IPS-18a (cell line): ENCODE results near the gene TTLL11.
"Not testable (repeated sequence)": the region's sequence is repeated elsewhere in the genome, so short reads cannot be mapped to it uniquely, and the experiment has no call there.

Experiments
- H3K27ac ChIP-seq: one replicate; pipeline ENCODE4 v1.5.1; 2013; ENCODE audit warnings: low read length
- H3K27me3 ChIP-seq: one replicate; pipeline ENCODE4 v1.6.1; 2013; ENCODE audit warnings: mild to moderate bottlenecking, low read length; ENCODE audit not compliant: control insufficient read depth, insufficient read depth
- H3K36me3 ChIP-seq: one replicate; pipeline ENCODE4 v1.6.1; 2013; ENCODE audit warnings: low read depth, low read length; ENCODE audit not compliant: control insufficient read depth
- H3K4me1 ChIP-seq: one replicate; pipeline ENCODE4 v1.6.1; 2013; ENCODE audit warnings: low read depth, low read length; ENCODE audit not compliant: control insufficient read depth
- H3K4me3 ChIP-seq: one replicate; pipeline ENCODE4 v1.5.1; 2013; ENCODE audit warnings: low read length
- H3K9ac ChIP-seq: one replicate; pipeline ENCODE4 v1.6.1; 2013; ENCODE audit warnings: mild to moderate bottlenecking, low read length, moderate library complexity
- H3K9me3 ChIP-seq: one replicate; pipeline ENCODE4 v1.6.1; 2013; ENCODE audit warnings: low read depth, low read length; ENCODE audit not compliant: control insufficient read depth

TTLL11 gene

DNA sequence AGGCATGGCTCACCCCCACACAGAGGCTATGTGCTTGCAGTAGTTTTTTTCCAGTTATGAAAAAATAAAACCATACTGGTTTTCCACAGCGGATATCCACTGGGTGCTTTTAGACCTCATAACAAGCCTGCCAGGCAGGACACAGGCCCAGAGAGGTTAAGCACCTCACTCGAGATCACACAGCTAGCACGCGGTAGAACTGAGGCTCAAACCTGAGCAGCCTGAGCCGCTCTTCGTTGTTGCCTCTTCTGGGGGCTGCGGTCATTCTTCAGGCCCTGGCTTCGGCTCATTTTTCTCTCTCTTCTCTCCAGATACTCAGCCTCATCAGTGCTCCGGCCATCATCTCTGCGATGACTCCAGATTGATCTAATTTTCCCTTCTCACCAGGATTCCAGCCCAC, 196.0 kb downstream of the TTLL11 start:
- Histone ChIP-seq H3K9ac (no peak overlapping the region), H3K4me3 (no peak overlapping the region), H3K27me3 (no peaks in the 10 kb centered on the region), H3K9me3 (no peaks in the 10 kb centered on the region), H3K4me1 (no peaks in the 10 kb centered on the region), H3K36me3 (no peaks in the 10 kb centered on the region), H3K27ac (no peak overlapping the region)

DNA sequence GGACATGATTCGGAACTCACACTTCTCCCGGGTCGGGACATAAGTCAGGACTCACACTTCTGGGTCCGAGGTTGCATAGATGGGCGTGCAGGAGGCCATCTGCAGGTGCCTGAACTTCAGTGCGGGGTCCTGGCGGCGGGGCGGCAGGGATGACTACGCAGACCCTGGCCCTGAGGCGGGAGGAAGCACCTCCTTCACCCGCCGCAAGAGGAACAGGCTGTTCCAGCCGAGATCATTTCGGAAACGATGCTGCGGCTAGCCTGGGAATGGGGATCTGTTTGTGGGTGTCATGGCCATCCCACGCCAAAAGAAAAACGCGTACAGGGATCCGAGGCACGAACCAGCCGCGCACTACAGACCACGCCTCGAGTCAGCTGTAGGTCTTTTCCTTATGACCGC, 196.6 kb downstream of the TTLL11 start:
- Histone ChIP-seq H3K4me3 (no peak overlapping the region), H3K27ac (no peak overlapping the region), H3K36me3 (no peaks in the 10 kb centered on the region), H3K4me1 (no peaks in the 10 kb centered on the region), H3K9ac (no peak overlapping the region), H3K27me3 (no peaks in the 10 kb centered on the region), H3K9me3 (no peaks in the 10 kb centered on the region)

- no peak overlapping the region for H3K27ac ChIP-seq
- no peaks in the 10 kb centered on the region for H3K36me3 ChIP-seq
- no peaks in the 10 kb centered on the region for H3K27me3 ChIP-seq
- H3K9me3 ChIP-seq = no peaks in the 10 kb centered on the region
- H3K9ac ChIP-seq = no peak overlapping the region
- no peak overlapping the region for H3K4me3 ChIP-seq
- H3K4me1 ChIP-seq = peaks cover 3% of the 10 kb centered on the region
Measured at GRCh38 chr9:121895818-121896544, 197.1 kb downstream of the TTLL11 start.

DNA sequence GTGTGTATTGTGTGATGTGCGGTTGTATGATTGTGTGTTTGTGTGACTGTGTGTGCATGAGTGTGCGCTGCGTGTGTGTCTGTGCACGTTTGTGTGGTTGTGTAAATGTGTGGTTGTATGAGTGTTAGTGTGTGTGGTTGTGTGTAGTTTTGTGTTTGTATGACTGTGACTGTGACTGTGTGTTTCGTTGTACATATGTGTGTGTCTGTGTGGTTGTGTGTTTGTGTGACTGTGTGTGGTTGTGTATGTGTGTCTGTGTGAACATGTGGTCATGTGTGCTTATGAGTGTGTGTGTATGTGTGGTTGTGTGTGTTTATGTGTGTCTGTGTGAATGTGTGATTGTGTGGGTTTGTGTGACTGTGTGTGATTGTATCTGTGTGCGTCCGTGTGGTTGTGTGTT, 197.8 kb downstream of the TTLL11 start:
- H3K27ac ChIP-seq = no peak overlapping the region

DNA sequence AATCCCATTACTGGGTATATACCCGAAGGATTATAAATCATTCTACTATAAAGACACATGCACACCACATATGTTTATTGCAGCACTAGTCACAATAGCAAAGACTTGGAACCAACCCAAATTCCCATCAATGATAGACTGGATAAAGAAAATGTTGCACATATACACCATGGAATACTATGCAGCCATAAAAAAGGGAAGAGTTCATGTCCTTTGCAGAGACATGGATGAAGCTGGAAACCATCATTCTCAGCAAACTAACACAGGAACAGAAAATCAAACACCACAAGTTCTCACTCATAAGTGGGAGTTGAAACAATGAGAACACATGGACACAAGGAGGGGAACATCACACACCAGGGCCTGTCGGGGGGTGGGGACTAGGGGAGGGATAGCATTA, 198.7 kb downstream of the TTLL11 start:
- not testable (repeated sequence) for H3K4me3 ChIP-seq, H3K4me1 ChIP-seq, H3K9ac ChIP-seq, H3K27ac ChIP-seq, H3K36me3 ChIP-seq, H3K9me3 ChIP-seq, H3K27me3 ChIP-seq

More for the DNA sequence above, 197.8 kb downstream of the TTLL11 start:
- Histone ChIP-seq H3K36me3 (no peaks in the 10 kb centered on the region), H3K27me3 (no peaks in the 10 kb centered on the region), H3K9me3 (no peaks in the 10 kb centered on the region), H3K9ac (no peak overlapping the region), H3K4me3 (no peak overlapping the region), H3K4me1 (peaks cover 6% of the 10 kb centered on the region)

- Histone ChIP-seq H3K27me3 (no peaks in the 10 kb centered on the region), H3K9me3 (no peaks in the 10 kb centered on the region), H3K36me3 (no peaks in the 10 kb centered on the region), H3K27ac (no peak overlapping the region), H3K4me1 (peaks cover 6% of the 10 kb centered on the region), H3K9ac (no peak overlapping the region), H3K4me3 (no peak overlapping the region)
Measured at GRCh38 chr9:121893786-121894185, 199.3 kb downstream of the TTLL11 start.

DNA sequence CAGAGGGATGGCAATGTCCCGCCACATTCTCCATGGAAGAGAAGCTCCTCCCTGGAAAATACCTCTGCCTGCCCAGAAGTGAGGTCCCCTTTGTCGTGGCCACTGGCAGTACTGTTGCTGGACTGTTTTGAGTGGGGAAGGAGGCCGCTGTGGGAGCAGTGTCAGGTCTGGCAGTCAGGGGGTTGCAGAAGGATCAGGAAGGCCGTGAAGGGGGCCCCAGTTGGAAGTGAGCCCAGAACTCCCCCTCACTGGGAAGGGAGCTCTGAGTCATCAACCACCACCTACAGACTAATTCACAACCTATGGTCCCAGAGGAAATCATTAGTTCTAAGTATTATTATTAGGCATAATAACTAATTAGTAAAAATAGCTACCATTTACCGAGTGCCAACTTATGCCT, 200.4 kb downstream of the TTLL11 start:
- H3K9me3 ChIP-seq = no peaks in the 10 kb centered on the region
- no peaks in the 10 kb centered on the region for H3K36me3 ChIP-seq
- H3K9ac ChIP-seq = no peak overlapping the region
- H3K4me1 ChIP-seq = peaks cover 11% of the 10 kb centered on the region
- H3K27me3 ChIP-seq = no peaks in the 10 kb centered on the region
- H3K27ac ChIP-seq = no peak overlapping the region
- H3K4me3 ChIP-seq = no peak overlapping the region

- Histone ChIP-seq H3K36me3 (no peaks in the 10 kb centered on the region), H3K27ac (no peak overlapping the region), H3K9ac (no peak overlapping the region), H3K4me1 (peaks cover 14% of the 10 kb centered on the region), H3K27me3 (no peaks in the 10 kb centered on the region), H3K9me3 (no peaks in the 10 kb centered on the region), H3K4me3 (no peak overlapping the region)
Measured at GRCh38 chr9:121890746-121891145, 202.4 kb downstream of the TTLL11 start.

DNA sequence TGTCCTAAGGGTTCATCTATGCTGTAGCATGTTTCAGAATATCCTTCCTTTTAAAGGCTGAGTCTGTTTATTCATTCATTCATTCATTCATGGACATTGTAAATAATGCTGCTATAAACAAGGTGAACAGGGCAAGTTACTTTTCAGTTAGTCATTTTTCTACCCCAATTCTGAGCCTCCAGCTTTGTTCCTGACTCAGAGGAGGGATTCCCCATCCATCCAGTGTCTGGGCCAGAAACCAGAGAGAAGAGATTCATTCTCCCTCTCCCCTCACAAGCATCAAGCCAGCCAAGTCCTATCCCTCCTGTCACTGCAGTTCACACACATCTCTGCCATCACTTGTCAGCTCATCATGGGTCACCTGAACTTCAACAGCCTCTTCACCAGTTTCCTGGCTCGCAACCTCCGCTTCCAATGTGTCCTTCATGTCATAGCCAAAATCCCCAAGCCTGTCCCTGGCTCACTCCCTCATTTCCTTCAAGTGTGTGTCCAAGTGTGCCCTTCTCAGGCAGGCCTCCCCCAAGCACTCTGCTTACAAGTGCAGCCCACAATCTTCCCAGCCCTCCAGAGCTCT, 203.0 kb downstream of the TTLL11 start:
- Histone ChIP-seq H3K9ac (no peak overlapping the region), H3K27ac (no peak overlapping the region), H3K4me3 (no peak overlapping the region), H3K27me3 (no peaks in the 10 kb centered on the region), H3K9me3 (no peaks in the 10 kb centered on the region), H3K36me3 (no peaks in the 10 kb centered on the region), H3K4me1 (peaks cover 14% of the 10 kb centered on the region)

DNA sequence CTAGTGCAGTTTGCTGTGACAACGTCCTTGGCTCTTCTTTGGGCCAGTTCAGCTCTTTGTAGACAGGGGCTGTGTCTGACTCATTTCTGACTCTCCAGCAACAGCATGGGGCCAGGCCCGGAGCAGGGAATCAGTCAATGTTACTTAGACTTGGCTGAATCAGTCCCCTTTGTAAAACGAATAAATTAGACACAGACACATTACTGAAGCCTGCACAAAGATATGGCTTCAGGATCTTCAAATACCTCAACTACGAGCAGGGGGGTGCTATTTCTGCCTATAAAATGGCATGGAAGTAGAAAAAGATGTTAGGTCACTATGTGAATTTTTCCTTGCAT, 204.7 kb downstream of the TTLL11 start:
- no peak overlapping the region for H3K27ac ChIP-seq
- no peak overlapping the region for H3K4me3 ChIP-seq
- no peaks in the 10 kb centered on the region for H3K9me3 ChIP-seq
- H3K9ac ChIP-seq = no peak overlapping the region
- H3K4me1 ChIP-seq = peaks cover 28% of the 10 kb centered on the region
- no peaks in the 10 kb centered on the region for H3K36me3 ChIP-seq
- H3K27me3 ChIP-seq = no peaks in the 10 kb centered on the region

GRCh38 chr9:121887553-121888437, 205.3 kb downstream of the TTLL11 start:
- H3K27me3 ChIP-seq = no peaks in the 10 kb centered on the region
- H3K36me3 ChIP-seq = no peaks in the 10 kb centered on the region
- H3K27ac ChIP-seq = no peak overlapping the region
- peaks cover 28% of the 10 kb centered on the region for H3K4me1 ChIP-seq
- H3K9ac ChIP-seq = no peak overlapping the region
- no peak overlapping the region for H3K4me3 ChIP-seq
- H3K9me3 ChIP-seq = no peaks in the 10 kb centered on the region
